ENCODE data around the gene FOSL1.

DNA sequence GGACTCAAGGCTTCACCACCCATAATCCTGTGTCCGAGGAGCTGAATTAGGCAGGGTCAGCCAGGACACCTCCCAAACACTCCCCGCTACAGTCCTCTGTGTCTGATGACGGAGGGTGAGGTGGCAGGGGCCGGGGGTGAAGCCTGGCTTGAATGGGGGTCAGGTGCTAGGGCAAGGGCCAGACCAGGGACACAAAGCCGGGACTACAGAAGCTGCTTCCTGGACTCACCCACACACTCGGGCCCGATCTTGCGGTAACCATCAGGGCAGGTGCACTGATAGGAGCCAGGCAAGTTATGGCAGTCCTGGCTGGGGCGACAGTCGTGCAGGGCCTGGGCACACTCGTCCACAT is 29.9 kb downstream of the FOSL1 start:
- TF ChIP-seq EZH2phosphoT487 (conservative IDR thresholded peaks at IDR 0.05; ENCODE audit: low read length) (no peak), CTCF (IDR thresholded peaks at IDR 0.05; ENCODE audit: insufficient read depth, low read length, poor library complexity, severe bottlenecking) (no peak)
